Stimulated activated memory B cell treated with anti-CD40 and anti-IgM and Interleukin-4, amounts not matched to agents 10 μg/mL and 1 μg/mL and 100 μg/mL, for 72 hours (primary cell): ENCODE data around the gene PRIMA1.
A peak's percentile ranks its signal among the peaks of the same experiment; 100 is the strongest.

ENCODE experiments used
- ATAC-seq: fragments of 150-1000 bp; cut with Tn5 transposase; 2 replicates; pipeline ENCODE4 v1.10.0; 2021
- H3K27ac Mint-ChIP-seq: one replicate; pipeline ENCODE4 v1.8.0; 2022; ENCODE audit warnings: mild to moderate bottlenecking, mixed read lengths
- H3K27me3 Mint-ChIP-seq: one replicate; pipeline ENCODE4 v1.8.0; 2022; ENCODE audit warnings: mixed read lengths
- H3K36me3 Mint-ChIP-seq: one replicate; pipeline ENCODE4 v1.8.0; 2022; ENCODE audit warnings: mixed read lengths
- H3K4me1 Mint-ChIP-seq: one replicate; pipeline ENCODE4 v1.8.0; 2022; ENCODE audit warnings: mixed read lengths
- H3K4me3 Mint-ChIP-seq: one replicate; pipeline ENCODE4 v1.8.0; 2022; ENCODE audit warnings: mild to moderate bottlenecking, moderate library complexity, mixed read lengths
- H3K9me3 Mint-ChIP-seq: one replicate; pipeline ENCODE4 v1.8.0; 2022; ENCODE audit warnings: mixed read lengths

The PRIMA1 gene

DNA sequence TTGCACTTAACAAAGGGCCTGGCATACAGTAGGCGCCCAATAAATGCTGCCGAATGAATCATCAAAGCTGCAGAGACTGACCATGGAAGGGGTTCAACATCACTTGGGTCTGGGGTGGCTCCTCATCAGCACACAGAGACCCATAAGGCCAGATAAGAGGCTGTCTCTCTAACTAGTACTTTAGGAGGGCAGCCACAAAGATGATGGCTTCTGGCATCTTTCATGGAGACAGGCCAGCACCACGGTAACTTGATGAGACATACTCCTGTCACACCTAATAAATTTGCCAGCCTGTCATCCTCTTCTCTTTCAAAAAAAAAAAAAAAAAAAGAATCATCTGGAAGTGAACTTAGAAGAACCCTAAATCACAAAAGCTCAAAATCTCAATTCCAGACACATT, 3.4 kb downstream of the PRIMA1 start:
- ATAC-seq: no peak
- no peaks in the 10 kb centered on the region for H3K36me3 Mint-ChIP-seq
- H3K4me3 Mint-ChIP-seq: no peak overlapping the region
- peaks cover 46% of the 10 kb centered on the region for H3K27me3 Mint-ChIP-seq
- peaks cover 11% of the 10 kb centered on the region for H3K4me1 Mint-ChIP-seq
- no peaks in the 10 kb centered on the region for H3K9me3 Mint-ChIP-seq
- H3K27ac Mint-ChIP-seq: no peak overlapping the region

DNA sequence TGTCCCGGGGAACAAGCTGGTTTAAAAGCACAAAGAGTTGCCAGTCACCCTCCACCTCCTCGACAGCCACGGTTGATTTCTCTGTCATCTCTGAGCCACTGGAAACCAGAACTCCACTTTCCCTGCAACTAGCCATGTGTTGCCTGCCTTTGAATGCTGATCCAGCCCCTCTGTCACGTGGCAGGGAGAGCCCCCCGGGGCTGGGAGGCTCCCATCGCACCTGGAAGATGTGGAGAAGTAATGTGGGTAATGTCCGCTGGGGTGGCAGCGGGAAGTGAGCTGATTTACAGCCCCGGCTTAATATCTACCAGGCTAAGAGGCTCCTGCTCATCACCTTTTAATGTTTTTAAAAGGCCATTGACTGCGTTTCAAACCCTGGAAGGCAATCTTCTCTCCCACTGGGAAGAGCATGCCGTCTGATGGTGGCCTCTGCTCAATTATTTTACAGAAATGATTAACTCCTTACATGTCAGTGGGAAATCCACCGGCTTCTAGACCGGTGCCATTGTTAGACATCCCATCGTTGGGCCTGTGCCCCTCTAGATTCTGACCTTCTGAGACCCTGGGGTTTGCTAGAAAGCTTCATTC, 7.4 kb downstream of the PRIMA1 start:
- Mint-ChIP-seq H3K4me3 (no peak overlapping the region), H3K27me3 (peaks cover 14% of the 10 kb centered on the region), H3K4me1 (no peaks in the 10 kb centered on the region), H3K9me3 (no peaks in the 10 kb centered on the region), H3K27ac (no peak overlapping the region), H3K36me3 (no peaks in the 10 kb centered on the region)
- no peak for ATAC-seq

DNA sequence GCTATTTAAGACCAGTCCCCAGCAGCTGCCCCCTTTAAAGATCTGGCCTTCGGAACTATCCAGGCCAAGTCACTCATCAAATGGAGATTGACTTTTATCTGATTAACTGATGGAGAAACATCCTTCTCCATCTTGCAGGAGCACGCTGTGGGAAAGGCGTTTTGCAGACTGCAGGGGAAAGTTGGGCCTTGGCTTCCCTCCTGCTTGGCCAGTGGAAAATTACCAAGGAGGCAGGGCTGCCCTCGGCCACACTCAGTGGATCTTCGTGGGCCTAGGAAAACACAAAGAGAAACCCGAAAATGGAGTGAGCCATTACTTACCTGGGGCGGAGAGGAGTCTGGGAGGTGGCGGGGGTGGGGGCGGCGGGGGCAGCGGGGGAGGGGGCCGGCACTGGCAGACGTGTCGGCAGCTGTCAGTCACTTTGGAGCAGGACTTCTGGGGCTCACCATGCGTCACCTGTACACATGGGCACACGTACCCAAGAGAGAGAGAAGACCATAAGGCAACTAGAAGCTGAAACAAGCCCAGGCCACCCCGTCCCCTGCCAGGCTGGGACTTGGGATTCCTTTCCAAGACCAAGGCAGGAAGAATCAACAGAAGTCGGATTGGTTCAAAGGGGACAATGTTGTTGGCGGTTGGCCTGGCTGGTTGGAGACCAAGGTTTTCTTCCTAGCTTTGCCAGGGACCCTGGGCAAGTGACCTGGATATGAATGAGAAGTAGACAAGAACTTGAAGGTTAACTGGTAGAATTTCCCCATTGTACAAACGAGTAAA, 9.2 kb downstream of the PRIMA1 start:
- no peak for ATAC-seq
- Mint-ChIP-seq H3K36me3 (no peaks in the 10 kb centered on the region), H3K27ac (no peak overlapping the region), H3K27me3 (peaks cover 13% of the 10 kb centered on the region), H3K9me3 (no peaks in the 10 kb centered on the region), H3K4me3 (no peak overlapping the region), H3K4me1 (no peaks in the 10 kb centered on the region)

DNA sequence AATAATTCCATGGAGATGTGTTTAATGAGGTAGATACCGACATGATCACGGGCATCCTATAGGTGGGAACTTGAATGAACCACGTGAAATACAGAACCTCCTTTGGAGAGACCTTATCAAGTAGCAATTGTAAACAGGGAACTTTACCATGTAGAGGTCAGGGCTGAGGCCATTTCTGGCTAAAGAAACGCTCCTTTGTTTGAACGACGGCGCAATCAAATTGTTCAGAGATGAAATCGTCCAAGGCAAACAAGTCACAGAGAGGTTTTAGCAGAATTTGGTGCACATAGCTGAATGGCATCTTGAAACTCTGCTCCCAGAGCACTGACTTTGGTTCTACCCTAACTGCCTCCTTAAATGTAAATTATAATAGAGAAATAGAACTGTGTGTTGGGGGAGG, 9.8 kb downstream of the PRIMA1 start:
- H3K36me3 Mint-ChIP-seq: no peaks in the 10 kb centered on the region
- ATAC-seq: no peak

DNA sequence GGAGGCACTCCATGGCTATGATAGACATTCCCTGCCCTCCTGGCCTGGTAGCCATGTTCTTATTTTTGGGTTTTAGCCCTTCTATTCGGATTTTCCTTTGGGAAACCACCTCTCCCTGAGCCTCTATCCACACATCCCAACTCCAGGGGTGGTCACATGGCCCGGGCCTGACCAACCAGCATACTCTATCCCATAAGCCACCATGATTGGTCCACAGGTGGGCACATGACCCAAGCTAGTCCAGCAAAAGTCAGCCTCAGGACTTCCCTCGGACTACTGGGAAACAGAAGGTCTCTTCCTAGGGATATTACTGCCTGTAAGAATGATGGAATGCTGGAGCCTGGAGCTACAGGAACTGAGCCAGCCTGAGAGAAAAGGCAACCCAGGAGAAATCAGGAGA, 12.5 kb downstream of the PRIMA1 start:
- Mint-ChIP-seq H3K4me3 (no peak overlapping the region), H3K36me3 (no peaks in the 10 kb centered on the region), H3K9me3 (peaks cover 6% of the 10 kb centered on the region), H3K27me3 (peaks cover 10% of the 10 kb centered on the region), H3K27ac (no peak overlapping the region), H3K4me1 (no peaks in the 10 kb centered on the region)
- no peak for ATAC-seq

More for the DNA sequence above, 9.8 kb downstream of the PRIMA1 start:
- H3K4me3 Mint-ChIP-seq: no peak overlapping the region
- no peak overlapping the region for H3K27ac Mint-ChIP-seq
- H3K27me3 Mint-ChIP-seq: peaks cover 9% of the 10 kb centered on the region
- H3K9me3 Mint-ChIP-seq: no peaks in the 10 kb centered on the region
- H3K4me1 Mint-ChIP-seq: no peaks in the 10 kb centered on the region

DNA sequence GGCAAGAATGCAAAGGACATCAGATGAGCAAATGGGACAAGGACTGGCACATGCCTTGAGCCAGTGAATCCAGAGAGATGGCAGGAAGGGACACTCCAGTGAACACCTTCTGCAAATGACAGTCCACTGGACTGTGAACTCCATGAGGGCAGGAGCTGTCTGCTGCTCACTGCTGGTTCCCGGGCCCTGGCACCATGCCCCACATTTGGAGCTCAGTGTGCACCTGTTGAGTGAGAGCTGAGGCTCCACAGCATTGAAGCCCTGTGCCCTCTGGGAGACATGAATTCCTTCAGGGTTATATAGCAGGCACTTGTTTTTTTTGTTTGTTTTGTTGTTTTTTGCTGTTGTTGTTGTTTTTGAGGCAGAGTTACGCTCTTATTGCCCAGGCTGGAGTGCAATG, 13.1 kb downstream of the PRIMA1 start:
- Mint-ChIP-seq H3K4me3 (no peak overlapping the region), H3K9me3 (peaks cover 6% of the 10 kb centered on the region), H3K4me1 (no peaks in the 10 kb centered on the region), H3K27me3 (peaks cover 16% of the 10 kb centered on the region), H3K36me3 (no peaks in the 10 kb centered on the region), H3K27ac (no peak overlapping the region)
- ATAC-seq: no peak

DNA sequence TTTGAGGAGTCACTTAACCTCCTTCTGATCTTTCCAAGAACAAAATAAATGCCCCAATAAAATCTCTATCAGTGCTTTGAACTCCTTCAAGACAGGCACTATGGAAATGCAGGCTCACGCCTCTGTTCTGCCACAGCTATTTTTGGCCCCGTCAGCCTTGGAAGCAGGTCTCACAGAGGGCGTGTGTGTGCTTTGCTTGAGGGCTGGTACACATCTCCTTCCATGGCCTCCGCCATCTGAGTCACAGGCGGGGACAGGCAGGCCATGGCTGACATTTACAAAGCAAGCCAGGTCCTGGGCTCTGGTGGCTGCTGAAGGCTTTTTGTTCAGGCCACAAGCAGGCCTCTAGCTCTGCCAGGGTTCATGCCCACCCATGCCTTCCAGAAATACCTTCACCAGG, 16.0 kb downstream of the PRIMA1 start:
- Mint-ChIP-seq H3K27me3 (peaks cover 20% of the 10 kb centered on the region), H3K9me3 (peaks cover 6% of the 10 kb centered on the region), H3K36me3 (no peaks in the 10 kb centered on the region), H3K27ac (no peak overlapping the region), H3K4me1 (no peaks in the 10 kb centered on the region), H3K4me3 (no peak overlapping the region)
- peak; percentile 9 for ATAC-seq

DNA sequence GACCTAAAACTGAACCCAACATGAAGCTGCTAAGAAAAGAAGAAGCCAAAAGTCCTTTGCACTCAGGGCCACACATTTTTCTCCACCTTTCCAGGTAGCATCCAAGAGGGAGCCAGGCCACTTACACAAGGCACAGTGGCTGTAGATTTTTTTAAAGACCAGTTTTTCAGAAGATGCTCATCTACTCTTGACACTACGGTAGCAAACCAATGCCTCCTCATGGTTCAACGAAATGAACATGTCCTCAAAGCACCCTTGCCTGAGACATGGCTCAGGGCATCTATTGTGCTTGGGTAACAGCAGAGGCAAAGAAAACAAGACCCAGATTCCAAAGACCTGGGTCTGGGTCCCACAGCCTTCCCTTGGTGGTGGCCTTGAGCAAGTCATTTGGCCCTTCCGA, 22.3 kb downstream of the PRIMA1 start:
- no peaks in the 10 kb centered on the region for H3K9me3 Mint-ChIP-seq
- H3K27ac Mint-ChIP-seq: no peak overlapping the region
- ATAC-seq: no peak
- peaks cover 55% of the 10 kb centered on the region for H3K27me3 Mint-ChIP-seq
- no peak overlapping the region for H3K4me3 Mint-ChIP-seq
- no peaks in the 10 kb centered on the region for H3K4me1 Mint-ChIP-seq
- no peaks in the 10 kb centered on the region for H3K36me3 Mint-ChIP-seq

DNA sequence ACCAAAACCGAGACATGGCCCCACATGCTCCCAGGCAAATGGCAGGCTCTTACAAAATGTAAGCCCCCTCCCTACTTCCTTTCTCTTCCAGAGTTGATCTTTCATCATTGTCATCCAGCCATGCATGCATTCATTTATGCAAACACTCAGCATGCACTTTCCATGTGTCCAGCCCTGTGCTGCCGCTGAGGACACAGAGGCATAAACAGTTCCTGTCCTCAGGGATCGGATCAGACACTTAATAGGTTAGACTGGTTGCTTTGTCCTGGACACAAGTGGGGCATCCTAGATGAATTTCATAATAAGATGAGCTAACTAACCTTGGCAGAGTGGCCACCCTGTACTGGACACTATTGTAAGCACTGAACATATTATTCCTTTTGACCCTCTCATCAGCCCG, 23.1 kb downstream of the PRIMA1 start:
- no peaks in the 10 kb centered on the region for H3K9me3 Mint-ChIP-seq
- no peaks in the 10 kb centered on the region for H3K4me1 Mint-ChIP-seq
- no peaks in the 10 kb centered on the region for H3K36me3 Mint-ChIP-seq
- no peak overlapping the region for H3K4me3 Mint-ChIP-seq
- no peak overlapping the region for H3K27ac Mint-ChIP-seq
- no peak for ATAC-seq
- peaks cover 48% of the 10 kb centered on the region for H3K27me3 Mint-ChIP-seq

DNA sequence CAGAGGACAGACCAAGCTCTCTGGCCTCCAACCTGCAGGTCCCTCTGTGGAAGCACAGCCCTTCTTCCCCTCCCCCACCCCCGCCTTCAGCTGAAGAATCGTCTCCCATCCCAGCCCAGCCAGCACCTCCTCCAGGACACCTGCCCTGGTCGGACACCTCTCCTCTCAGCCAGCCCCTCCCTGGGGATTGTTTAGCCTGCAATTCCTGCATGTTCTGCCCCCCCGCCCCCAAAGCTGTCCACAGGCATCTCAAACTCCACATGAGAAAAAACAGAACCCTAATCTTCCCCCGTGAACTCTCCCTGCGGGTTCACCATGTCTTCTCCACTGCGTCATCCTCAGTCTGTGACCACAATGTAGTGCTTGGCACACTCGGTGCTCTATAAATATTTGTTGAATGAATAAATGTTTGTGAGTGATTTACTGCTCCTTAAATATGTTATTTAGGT, 24.1 kb downstream of the PRIMA1 start:
- Mint-ChIP-seq H3K4me1 (no peaks in the 10 kb centered on the region), H3K27ac (no peak overlapping the region), H3K36me3 (no peaks in the 10 kb centered on the region), H3K4me3 (no peak overlapping the region), H3K27me3 (peaks cover 45% of the 10 kb centered on the region), H3K9me3 (no peaks in the 10 kb centered on the region)
- no peak for ATAC-seq

DNA sequence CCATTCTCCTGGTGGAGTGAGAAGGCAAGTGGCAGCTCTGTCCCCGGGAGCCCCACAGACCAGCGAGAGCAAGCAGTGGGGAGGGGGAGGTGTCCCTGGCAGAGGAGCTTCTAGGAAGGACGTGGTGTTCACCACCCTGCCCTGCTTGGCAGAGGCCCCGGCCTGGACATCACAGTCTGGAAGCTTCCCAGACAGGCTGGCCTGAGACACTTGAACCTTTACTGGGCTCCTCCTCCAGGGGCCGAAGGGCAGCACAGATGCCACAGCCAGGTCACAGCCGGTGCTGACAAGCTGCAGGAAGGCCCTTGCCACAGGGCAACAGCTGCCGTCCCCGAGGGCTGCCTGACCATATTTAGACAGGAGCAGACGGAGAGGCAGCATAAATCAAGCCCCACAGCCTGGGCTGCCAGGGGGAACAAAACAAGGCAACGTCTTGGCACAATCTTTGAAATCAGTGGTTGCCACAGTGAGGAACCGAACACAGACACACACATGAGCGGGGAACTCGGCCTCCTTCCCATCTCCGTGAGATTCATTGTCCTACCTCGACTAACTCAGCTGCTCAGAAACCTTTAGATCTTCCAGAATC, 28.5 kb downstream of the PRIMA1 start:
- Mint-ChIP-seq H3K27me3 (peaks cover 36% of the 10 kb centered on the region), H3K4me1 (no peaks in the 10 kb centered on the region), H3K9me3 (no peaks in the 10 kb centered on the region), H3K36me3 (no peaks in the 10 kb centered on the region), H3K27ac (no peak overlapping the region), H3K4me3 (no peak overlapping the region)
- ATAC-seq: peak; percentile 5

DNA sequence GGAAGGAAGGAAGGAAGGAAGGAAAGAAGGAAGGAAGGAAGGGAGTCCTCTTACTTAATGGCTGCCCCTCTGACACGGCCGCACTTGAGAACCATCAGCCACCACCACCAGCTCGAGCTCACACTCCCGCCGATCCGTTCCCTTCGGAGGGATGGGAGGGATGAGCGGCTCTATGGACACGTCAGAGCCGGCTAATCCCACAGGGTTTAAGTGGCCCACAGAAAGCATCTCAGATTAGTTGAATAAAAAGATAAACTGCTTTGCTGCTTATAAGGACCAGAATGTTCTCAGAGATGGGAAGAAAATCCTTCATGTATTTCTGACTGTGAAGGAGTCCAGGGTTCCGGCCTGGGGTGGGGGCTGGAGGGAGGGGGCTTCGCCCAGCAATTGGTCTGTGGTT, 31.1 kb downstream of the PRIMA1 start:
- Mint-ChIP-seq H3K27me3 (peaks cover 10% of the 10 kb centered on the region), H3K9me3 (no peaks in the 10 kb centered on the region), H3K36me3 (no peaks in the 10 kb centered on the region), H3K4me1 (no peaks in the 10 kb centered on the region), H3K4me3 (no peak overlapping the region), H3K27ac (no peak overlapping the region)
- ATAC-seq: no peak

DNA sequence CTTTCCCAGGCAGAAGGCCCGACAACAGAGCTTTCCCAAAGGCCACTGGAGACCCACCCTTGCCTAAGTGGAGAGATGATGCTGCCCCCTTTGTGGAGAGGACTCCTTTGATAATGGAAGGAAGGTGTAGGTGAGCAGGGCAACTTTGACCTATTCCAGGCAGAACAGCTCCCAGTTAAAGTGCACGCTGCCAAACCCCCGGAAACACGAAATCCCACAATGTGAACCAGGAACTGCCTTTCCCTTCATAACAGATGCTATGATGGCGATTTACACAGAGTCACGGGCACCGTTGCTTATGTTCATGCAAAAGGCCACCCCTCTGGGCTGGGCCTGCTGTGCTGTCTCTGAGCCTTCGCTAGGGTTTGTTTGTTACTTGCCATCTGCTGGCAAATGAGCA, 34.6 kb downstream of the PRIMA1 start:
- Mint-ChIP-seq H3K4me1 (no peaks in the 10 kb centered on the region), H3K36me3 (no peaks in the 10 kb centered on the region), H3K9me3 (no peaks in the 10 kb centered on the region), H3K27ac (no peak overlapping the region), H3K4me3 (no peak overlapping the region), H3K27me3 (no peaks in the 10 kb centered on the region)
- no peak for ATAC-seq

DNA sequence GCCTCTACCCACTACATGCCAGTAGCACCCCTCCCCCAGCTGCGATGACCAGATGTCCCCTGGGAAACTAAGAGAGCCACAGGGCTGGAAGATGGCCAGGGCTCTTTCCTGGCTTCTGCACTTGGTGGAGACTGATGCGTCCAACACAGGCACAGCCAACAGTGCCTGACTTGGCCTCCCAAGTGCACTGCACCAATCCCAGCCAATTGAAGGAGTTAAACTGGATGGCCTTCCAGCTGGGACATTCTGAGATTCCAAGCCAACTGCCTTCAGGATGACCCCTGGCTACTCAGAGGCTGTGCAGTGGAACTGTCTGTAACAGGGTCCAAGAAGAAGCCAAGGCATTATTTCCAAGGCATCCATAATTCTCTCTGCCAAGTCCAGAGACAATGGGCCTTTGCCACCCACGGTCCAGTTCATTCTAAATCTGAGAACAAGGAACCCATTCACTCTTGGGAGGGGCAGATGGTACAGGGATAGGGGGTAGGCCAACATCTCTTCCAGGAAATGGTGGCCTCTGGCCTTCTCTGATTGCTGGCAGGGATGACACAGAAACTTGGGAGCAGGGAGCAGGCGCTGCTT, 35.2 kb downstream of the PRIMA1 start:
- ATAC-seq: no peak
- no peaks in the 10 kb centered on the region for H3K36me3 Mint-ChIP-seq
- H3K4me1 Mint-ChIP-seq: no peaks in the 10 kb centered on the region
- no peak overlapping the region for H3K27ac Mint-ChIP-seq
- H3K9me3 Mint-ChIP-seq: no peaks in the 10 kb centered on the region
- no peak overlapping the region for H3K4me3 Mint-ChIP-seq
- H3K27me3 Mint-ChIP-seq: no peaks in the 10 kb centered on the region

DNA sequence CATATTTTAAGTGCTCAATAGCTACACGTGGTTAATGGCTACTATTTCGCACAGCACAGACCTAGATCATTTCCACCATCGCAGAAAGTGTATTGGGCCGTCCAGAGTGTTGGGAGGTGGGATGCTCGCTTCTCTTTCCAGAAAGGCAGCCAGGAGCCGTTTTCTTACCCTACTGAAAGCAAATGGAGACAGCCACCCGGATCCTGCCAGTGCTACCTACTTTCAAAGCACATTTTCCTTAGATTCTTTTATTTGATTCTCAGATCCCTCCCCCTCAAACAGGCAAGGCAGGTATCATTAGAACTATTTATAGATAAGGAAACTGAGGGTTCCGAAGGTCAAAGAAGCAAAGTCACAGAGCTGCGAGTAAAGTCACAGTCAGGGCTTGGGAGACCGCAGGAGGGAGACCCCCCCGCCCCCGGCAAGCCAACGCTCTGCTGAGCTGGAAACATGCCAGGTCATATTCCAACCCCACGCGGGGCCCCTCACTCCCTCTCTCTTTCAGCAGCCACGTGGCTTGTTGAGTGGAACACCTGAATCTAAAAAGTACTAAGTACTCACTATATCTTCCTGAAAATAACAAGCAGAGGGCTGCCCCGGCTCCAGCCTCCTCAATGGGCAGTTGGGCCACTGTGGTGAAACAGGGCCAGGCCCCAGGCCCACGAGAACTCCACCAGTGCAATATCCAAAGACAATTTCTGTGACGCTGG, 36.2 kb downstream of the PRIMA1 start:
- Mint-ChIP-seq H3K4me1 (no peaks in the 10 kb centered on the region), H3K27me3 (no peaks in the 10 kb centered on the region), H3K9me3 (peaks cover 8% of the 10 kb centered on the region), H3K27ac (no peak overlapping the region), H3K36me3 (no peaks in the 10 kb centered on the region), H3K4me3 (no peak overlapping the region)
- ATAC-seq: no peak
